NT2/D1 (cell line): ENCODE results near the gene ZNF70.

ENCODE experiments used
- DNase-seq: peaks from one replicate; pipeline ENCODE4 v3.0.0-alpha.2; 2011; ENCODE audit warnings: low read depth, low spot score
- H3K27me3 ChIP-seq: 2 replicates; pipeline ENCODE4 v1.6.0; 2011; ENCODE audit warnings: mild to moderate bottlenecking; ENCODE audit not compliant: insufficient read length, insufficient read depth
- H3K36me3 ChIP-seq: 2 replicates; pipeline ENCODE4 v1.6.1; 2011; ENCODE audit warnings: mild to moderate bottlenecking, low read length, mixed read lengths; ENCODE audit not compliant: insufficient read depth, insufficient read length
- H3K4me1 ChIP-seq: 2 replicates; pipeline ENCODE4 v1.5.1; 2011; ENCODE audit not compliant: insufficient read depth, insufficient read length
- H3K4me3 ChIP-seq: 2 replicates; pipeline ENCODE4 v1.5.1; 2011; ENCODE audit warnings: low read depth; ENCODE audit not compliant: insufficient read length
- H3K9ac ChIP-seq: 2 replicates; pipeline ENCODE4 v1.6.0; 2011; ENCODE audit warnings: low read depth; ENCODE audit not compliant: insufficient read length
- H3K9me3 ChIP-seq: 2 replicates; pipeline ENCODE4 v1.5.1; 2011; ENCODE audit warnings: mild to moderate bottlenecking, low read length; ENCODE audit not compliant: insufficient read depth
- SUZ12 ChIP-seq: IDR thresholded peaks from 2 replicates; pipeline ENCODE4 v1.6.1; 2011; ENCODE audit not compliant: insufficient read length, insufficient read depth; ENCODE audit errors: extremely low read depth
- YY1 ChIP-seq: IDR thresholded peaks from 2 replicates; pipeline ENCODE4 v1.6.1; 2011; ENCODE audit not compliant: insufficient read length, insufficient read depth
- ZNF274 ChIP-seq: IDR thresholded peaks from 2 replicates; pipeline ENCODE4 v1.6.1; 2011; ENCODE audit warnings: mild to moderate bottlenecking, low read depth, low read length

Gene ZNF70

DNA sequence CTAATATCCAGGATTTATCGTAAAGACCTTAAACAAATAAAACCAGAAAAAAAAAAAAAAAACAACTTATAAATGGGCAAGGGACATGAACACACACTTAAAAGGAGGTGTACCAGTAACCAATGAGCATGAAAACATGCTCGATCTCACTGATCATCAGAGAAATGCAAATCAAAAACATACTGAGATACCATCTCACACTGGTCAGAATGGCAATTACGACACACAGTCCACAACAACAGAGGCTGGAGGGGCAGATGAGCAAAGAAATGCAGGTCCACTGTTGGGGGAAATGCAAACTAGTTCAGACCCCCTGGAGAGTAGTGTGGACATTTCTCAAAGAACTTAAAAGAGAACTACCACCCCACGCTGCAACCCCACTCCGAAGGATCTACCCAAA is 46.9 kb downstream of the ZNF70 start:
- DNase-seq: no peak
- Histone ChIP-seq H3K4me3 (no peak overlapping the region), H3K9ac (no peak overlapping the region), H3K9me3 (no peaks in the 10 kb centered on the region), H3K36me3 (peaks cover 12% of the 10 kb centered on the region), H3K4me1 (no peaks in the 10 kb centered on the region), H3K27me3 (no peaks in the 10 kb centered on the region)
- no peak for TF ChIP-seq YY1
- TF ChIP-seq SUZ12: no peak

GRCh38 chr22:23700706-23701105 is 50.2 kb downstream of the ZNF70 start:
- no peaks in the 10 kb centered on the region for H3K9me3 ChIP-seq
- TF ChIP-seq SUZ12: no peak
- TF ChIP-seq ZNF274: no peak
- no peak for TF ChIP-seq YY1
- DNase-seq: no peak
- no peak overlapping the region for H3K9ac ChIP-seq
- no peaks in the 10 kb centered on the region for H3K4me1 ChIP-seq
- H3K4me3 ChIP-seq: no peak overlapping the region
- peaks cover under 1% of the 10 kb centered on the region for H3K36me3 ChIP-seq
- no peaks in the 10 kb centered on the region for H3K27me3 ChIP-seq

DNA sequence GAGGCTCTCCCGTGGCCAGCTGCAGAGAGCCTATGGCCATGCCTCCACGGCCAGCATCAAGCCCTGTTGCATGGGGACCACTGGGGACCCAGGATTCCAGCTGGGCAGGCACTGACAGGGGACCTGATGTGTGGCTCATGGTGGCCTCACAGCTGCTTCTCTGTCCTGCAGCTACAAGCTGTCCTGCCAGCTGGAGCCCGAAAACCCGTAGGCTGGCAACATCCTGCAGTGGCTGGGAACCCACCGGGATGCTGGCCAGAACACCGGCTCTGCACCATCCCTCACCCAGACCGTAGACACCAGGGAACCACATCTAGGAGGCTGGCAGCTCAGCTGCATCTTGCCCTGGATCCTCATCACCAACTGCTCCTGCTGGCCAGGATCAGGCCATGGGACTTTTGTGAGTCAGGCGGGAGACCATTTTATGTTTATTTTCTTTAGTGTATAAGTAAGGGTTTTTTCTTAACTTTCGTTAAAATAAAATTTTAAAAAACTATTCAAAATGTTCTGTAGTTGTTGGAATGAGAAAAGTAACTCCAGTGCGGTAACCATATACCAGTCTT is 52.2 kb downstream of the ZNF70 start:
- Histone ChIP-seq H3K4me3 (no peak overlapping the region), H3K36me3 (no peaks in the 10 kb centered on the region), H3K9me3 (no peaks in the 10 kb centered on the region), H3K4me1 (no peaks in the 10 kb centered on the region), H3K9ac (no peak overlapping the region), H3K27me3 (no peaks in the 10 kb centered on the region)
- TF ChIP-seq SUZ12 (no peak), YY1 (no peak), ZNF274 (no peak)
- no peak for DNase-seq

GRCh38 chr22:23698094-23698493 is 52.8 kb downstream of the ZNF70 start:
- H3K9me3 ChIP-seq: no peaks in the 10 kb centered on the region
- H3K36me3 ChIP-seq: no peaks in the 10 kb centered on the region
- TF ChIP-seq ZNF274 (no peak), YY1 (no peak), SUZ12 (no peak)
- DNase-seq: no peak
- H3K4me1 ChIP-seq: no peaks in the 10 kb centered on the region
- no peak overlapping the region for H3K4me3 ChIP-seq
- no peak overlapping the region for H3K9ac ChIP-seq
- no peaks in the 10 kb centered on the region for H3K27me3 ChIP-seq

GRCh38 chr22:23697031-23697970 is 53.6 kb downstream of the ZNF70 start:
- DNase-seq: no peak
- no peak overlapping the region for H3K9ac ChIP-seq
- no peaks in the 10 kb centered on the region for H3K9me3 ChIP-seq
- H3K4me1 ChIP-seq: no peaks in the 10 kb centered on the region
- H3K27me3 ChIP-seq: no peaks in the 10 kb centered on the region
- TF ChIP-seq YY1 (no peak), ZNF274 (no peak), SUZ12 (no peak)
- peaks cover under 1% of the 10 kb centered on the region for H3K36me3 ChIP-seq
- no peak overlapping the region for H3K4me3 ChIP-seq

DNA sequence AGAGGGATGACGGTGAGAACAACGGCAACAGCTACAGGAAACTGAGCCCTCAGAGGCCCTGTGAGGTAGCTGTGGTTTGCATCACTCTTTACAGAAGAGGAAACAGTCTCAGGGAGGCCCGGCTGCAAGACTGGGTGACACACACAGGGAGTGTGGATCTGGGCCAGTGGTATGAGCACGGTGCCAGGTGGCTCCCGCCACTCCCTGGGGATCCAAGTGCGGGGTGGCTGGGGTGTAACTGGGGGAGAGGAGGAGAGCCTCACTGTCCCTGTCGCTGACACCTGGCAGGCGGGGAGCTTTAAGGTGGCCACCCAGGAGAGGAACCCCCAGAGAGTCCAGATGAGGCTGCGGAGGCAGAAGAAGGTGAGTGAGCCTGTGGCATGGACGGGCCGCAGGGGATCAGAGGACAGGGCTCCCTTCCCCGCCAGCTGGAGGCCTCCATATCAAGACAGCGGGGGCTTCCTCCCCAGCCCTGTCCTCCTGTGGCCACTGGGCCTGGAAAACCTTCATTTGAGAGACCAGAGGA is 54.5 kb downstream of the ZNF70 start:
- H3K36me3 ChIP-seq: peaks cover 3% of the 10 kb centered on the region
- DNase-seq: no peak
- no peak overlapping the region for H3K9ac ChIP-seq

DNA sequence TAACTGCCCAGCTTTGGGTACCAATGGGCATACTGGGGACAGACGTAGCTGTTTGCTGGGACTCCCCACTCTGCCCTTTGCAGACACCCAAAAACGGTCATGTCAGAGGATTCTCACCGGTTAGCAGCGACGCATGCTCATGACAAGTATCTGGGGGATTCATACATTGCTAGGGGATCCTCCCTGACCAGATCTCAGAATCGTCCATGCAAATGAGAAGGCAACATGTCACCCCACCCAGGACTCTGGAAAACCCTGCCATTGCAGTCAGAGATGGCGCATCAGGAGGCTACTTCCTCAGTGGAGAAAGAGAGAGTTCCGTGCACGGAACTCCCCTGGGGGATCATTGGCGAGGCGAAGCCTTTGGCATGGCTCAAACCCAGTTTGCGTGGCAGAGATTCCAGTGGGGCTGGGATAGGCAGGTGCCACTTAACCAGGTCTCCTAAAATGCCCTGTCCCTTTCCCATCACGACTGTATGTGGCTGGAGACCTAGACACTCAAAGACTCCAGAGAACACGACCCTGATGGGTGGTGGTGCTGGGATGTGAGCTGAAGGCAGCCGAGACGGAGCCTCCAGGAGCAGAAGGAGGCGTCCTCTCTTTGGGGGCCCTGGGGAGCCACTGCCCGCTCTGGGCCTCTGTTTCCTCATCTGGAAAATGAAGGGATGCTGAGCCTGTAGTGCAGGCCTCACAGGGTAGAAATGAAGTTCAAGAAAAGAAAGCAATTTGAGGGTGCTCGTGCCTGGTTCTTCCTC is 55.2 kb downstream of the ZNF70 start:
- H3K9me3 ChIP-seq: no peaks in the 10 kb centered on the region
- H3K4me1 ChIP-seq: no peaks in the 10 kb centered on the region
- no peak overlapping the region for H3K4me3 ChIP-seq
- no peak overlapping the region for H3K9ac ChIP-seq
- no peaks in the 10 kb centered on the region for H3K27me3 ChIP-seq
- no peak for DNase-seq
- H3K36me3 ChIP-seq: peaks cover 3% of the 10 kb centered on the region
- TF ChIP-seq YY1 (no peak), ZNF274 (no peak), SUZ12 (no peak)

More for the DNA sequence above, 54.5 kb downstream of the ZNF70 start:
- Histone ChIP-seq H3K9me3 (no peaks in the 10 kb centered on the region), H3K4me3 (no peak overlapping the region), H3K27me3 (no peaks in the 10 kb centered on the region), H3K4me1 (no peaks in the 10 kb centered on the region)
- TF ChIP-seq ZNF274: no peak
- no peak for TF ChIP-seq SUZ12
- no peak for TF ChIP-seq YY1
